Calu3 (cell line): Measurements from ENCODE around the gene LHFPL6. TPM values are rescaled to one million over a fixed set of nuclear protein-coding genes. Genes with fewer than 3 reads are reported as not detected.

Experiments used
- BruUV-seq: library from RNA; stranded (reverse); fragments of 400-500 nt; replicated peaks from 2 replicates; lab custom pipeline; 2021; lab: Mats Ljungman, UMichigan
- CTCF ChIA-PET: fragments of 300-600 bp; sonication (Branson Sonifier 250); formaldehyde crosslinking; loops from one replicate; lab custom pipeline; 2022; ENCODE audit warnings: antibody characterized with exemption; lab: Charles Lee
- DNase-seq: peaks from one replicate; pipeline ENCODE4 v3.0.0; 2022
- H3K27ac Mint-ChIP-seq: one replicate; pipeline ENCODE4 v1.8.0; 2022; ENCODE audit warnings: mixed read lengths; ENCODE audit not compliant: unreplicated experiment
- H3K27me3 Mint-ChIP-seq: one replicate; pipeline ENCODE4 v1.8.0; 2022; ENCODE audit warnings: mixed read lengths; ENCODE audit not compliant: unreplicated experiment
- H3K36me3 Mint-ChIP-seq: one replicate; pipeline ENCODE4 v1.8.0; 2022; ENCODE audit warnings: mild to moderate bottlenecking, moderate library complexity, mixed read lengths; ENCODE audit not compliant: insufficient read depth, unreplicated experiment
- H3K4me1 Mint-ChIP-seq: one replicate; pipeline ENCODE4 v1.8.0; 2022; ENCODE audit warnings: mild to moderate bottlenecking, low read depth, mixed read lengths; ENCODE audit not compliant: unreplicated experiment
- H3K4me3 Mint-ChIP-seq: one replicate; pipeline ENCODE4 v1.8.0; 2022; ENCODE audit warnings: mild to moderate bottlenecking, low read depth, moderate library complexity, mixed read lengths; ENCODE audit not compliant: unreplicated experiment
- H3K9me3 Mint-ChIP-seq: one replicate; pipeline ENCODE4 v1.8.0; 2022; ENCODE audit warnings: low read depth, mixed read lengths; ENCODE audit not compliant: unreplicated experiment
- CTCF ChIP-seq: fragments of 200-600 bp; IDR thresholded peaks from one replicate; pipeline ENCODE4 v1.8.0; 2022; ENCODE audit warnings: antibody characterized with exemption; ENCODE audit not compliant: unreplicated experiment
- intact Hi-C: fragments of 100-400 bp; cut with micrococcal nuclease; formaldehyde crosslinking; loops from one replicate; pipeline ENCODE4 v1.10.0; 2022; ENCODE audit not compliant: unreplicated experiment
- total RNA-seq: library from RNA; stranded (reverse); gene quantifications from 2 replicates; pipeline ENCODE4 v1.2.3, GENCODE V29; 2022

LHFPL6 gene
- total RNA-seq, 1 experiment from 2014 or later = not detected

- CTCF ChIA-PET = no interaction called here
Observed at GRCh38 chr13:39363382-39363772, 239.6 kb downstream of the LHFPL6 start.

GRCh38 chr13:39362652-39363381, 240.2 kb downstream of the LHFPL6 start:
- CTCF ChIA-PET = no interaction called here
- Mint-ChIP-seq H3K9me3 (no peaks in the 10 kb centered on the region), H3K36me3 (no peaks in the 10 kb centered on the region), H3K4me1 (peaks cover 8% of the 10 kb centered on the region), H3K4me3 (no peak overlapping the region), H3K27me3 (peaks cover 19% of the 10 kb centered on the region), H3K27ac (no peak overlapping the region)
- TF ChIP-seq CTCF = no peak
- no TSS peak for BruUV-seq
- intact Hi-C loops = no loop called here
- no peak for DNase-seq

More at GRCh38 chr13:39363382-39363772, 239.6 kb downstream of the LHFPL6 start:
- Mint-ChIP-seq H3K4me3 (no peak overlapping the region), H3K27me3 (peaks cover 19% of the 10 kb centered on the region), H3K9me3 (no peaks in the 10 kb centered on the region), H3K4me1 (peaks cover 8% of the 10 kb centered on the region), H3K36me3 (no peaks in the 10 kb centered on the region), H3K27ac (no peak overlapping the region)
- BruUV-seq = no TSS peak
- DNase-seq = no peak
- intact Hi-C loops = no loop called here
- no peak for TF ChIP-seq CTCF

GRCh38 chr13:39353988-39354387, 249.0 kb downstream of the LHFPL6 start:
- CTCF ChIA-PET = no interaction called here
- H3K27ac Mint-ChIP-seq = no peak overlapping the region
- H3K9me3 Mint-ChIP-seq = peaks cover 4% of the 10 kb centered on the region
- no peak for DNase-seq
- H3K27me3 Mint-ChIP-seq = no peaks in the 10 kb centered on the region
- no peak for TF ChIP-seq CTCF
- no peak overlapping the region for H3K4me3 Mint-ChIP-seq
- BruUV-seq = no TSS peak
- H3K4me1 Mint-ChIP-seq = no peaks in the 10 kb centered on the region
- intact Hi-C loops = no loop called here
- H3K36me3 Mint-ChIP-seq = no peaks in the 10 kb centered on the region

- Mint-ChIP-seq H3K9me3 (peaks cover 4% of the 10 kb centered on the region), H3K27ac (no peak overlapping the region)
Observed at GRCh38 chr13:39350461-39350881, 252.5 kb downstream of the LHFPL6 start.

More at GRCh38 chr13:39350461-39350881, 252.5 kb downstream of the LHFPL6 start:
- no peak for TF ChIP-seq CTCF
- Mint-ChIP-seq H3K4me1 (no peaks in the 10 kb centered on the region), H3K27me3 (no peaks in the 10 kb centered on the region), H3K36me3 (no peaks in the 10 kb centered on the region), H3K4me3 (no peak overlapping the region)
- BruUV-seq = no TSS peak
- DNase-seq = no peak
- CTCF ChIA-PET = no interaction called here
- intact Hi-C loops = no loop called here
